Mesendoderm (in vitro differentiated cells): ENCODE data around the gene NDUFAF2.
A peak's percentile ranks its signal among the peaks of the same experiment; 100 is the strongest.

Experiments used
- DNase-seq: peaks from one replicate; pipeline ENCODE4 v3.0.0; 2013
- H2AK5ac ChIP-seq: 2 replicates; pipeline ENCODE4 v1.6.1; 2013; ENCODE audit warnings: low read length, inconsistent platforms
- H2BK120ac ChIP-seq: 2 replicates; pipeline ENCODE4 v1.6.1; 2013; ENCODE audit warnings: low read depth, mild to moderate bottlenecking, low read length, moderate library complexity, mixed read lengths
- H2BK15ac ChIP-seq: replicated peaks from 2 replicates; pipeline ENCODE4 v1.6.1; 2013; ENCODE audit warnings: low read depth, mild to moderate bottlenecking, moderate library complexity
- H2BK5ac ChIP-seq: 2 replicates; pipeline ENCODE4 v1.6.1; 2013; ENCODE audit warnings: low read length, inconsistent platforms
- H3K18ac ChIP-seq: 2 replicates; pipeline ENCODE4 v1.6.1; 2013; ENCODE audit warnings: mild to moderate bottlenecking, low read length, mixed read lengths
- H3K23ac ChIP-seq: one replicate; pipeline ENCODE4 v1.6.1; 2013; ENCODE audit warnings: low read length
- H3K27ac ChIP-seq: 2 replicates; pipeline ENCODE4 v1.5.1; 2013; ENCODE audit warnings: low read depth, mild to moderate bottlenecking, inconsistent platforms, low read length, moderate library complexity
- H3K27me3 ChIP-seq: 2 replicates; pipeline ENCODE4 v1.6.1; 2013; ENCODE audit warnings: low read length, control low read depth, mild to moderate bottlenecking, inconsistent platforms; ENCODE audit not compliant: insufficient read depth, poor library complexity
- H3K36me3 ChIP-seq: 2 replicates; pipeline ENCODE4 v1.6.1; 2013; ENCODE audit warnings: low read length, inconsistent platforms; ENCODE audit not compliant: control insufficient read depth, insufficient read depth
- H3K4ac ChIP-seq: one replicate; pipeline ENCODE4 v1.6.1; 2013; ENCODE audit warnings: low read depth, mild to moderate bottlenecking, low read length, moderate library complexity
- H3K4me1 ChIP-seq: 2 replicates; pipeline ENCODE4 v1.6.1; 2013; ENCODE audit warnings: low read depth, low read length, inconsistent platforms; ENCODE audit not compliant: control insufficient read depth
- H3K4me2 ChIP-seq: 2 replicates; pipeline ENCODE4 v1.6.1; 2013; ENCODE audit warnings: low read length
- H3K4me3 ChIP-seq: 2 replicates; pipeline ENCODE4 v1.5.1; 2013; ENCODE audit warnings: mild to moderate bottlenecking, low read length
- H3K56ac ChIP-seq: one replicate; pipeline ENCODE4 v1.6.1; 2013; ENCODE audit warnings: low read length
- H3K79me1 ChIP-seq: 2 replicates; pipeline ENCODE4 v1.6.1; 2013; ENCODE audit warnings: low read length, inconsistent platforms
- H3K79me2 ChIP-seq: 2 replicates; pipeline ENCODE4 v1.6.1; 2013; ENCODE audit warnings: mild to moderate bottlenecking, low read length; ENCODE audit not compliant: control insufficient read depth, insufficient read depth
- H3K9ac ChIP-seq: 2 replicates; pipeline ENCODE4 v1.6.1; 2013; ENCODE audit warnings: low read length, inconsistent platforms
- H4K5ac ChIP-seq: one replicate; pipeline ENCODE4 v1.6.1; 2013; ENCODE audit warnings: low read length
- H4K8ac ChIP-seq: one replicate; pipeline ENCODE4 v1.6.1; 2013; ENCODE audit warnings: low read depth, mild to moderate bottlenecking, control low read depth, low read length, moderate library complexity
- WGBS: extraction: QIAGEN DNeasy Blood & Tissue Kit; methylation state at CpG from one replicate; pipeline ENCODE4 v1.1.7; 2013; ENCODE audit warnings: low lambda C conversion rate, missing lambda C conversion rate; ENCODE audit not compliant: insufficient coverage; ENCODE audit errors: extremely low coverage; 5-methylcytosine and 5-hydroxymethylcytosine counted together

The NDUFAF2 gene

GRCh38 chr5:60958088-60958487, 13.1 kb downstream of the NDUFAF2 start:
- Histone ChIP-seq H3K23ac (no peak overlapping the region), H3K9ac (no peak overlapping the region), H2AK5ac (no peak overlapping the region), H3K4ac (no peak overlapping the region), H3K79me1 (no peaks in the 10 kb centered on the region), H2BK15ac (no peak overlapping the region), H3K79me2 (no peaks in the 10 kb centered on the region), H3K18ac (no peak overlapping the region), H3K4me1 (no peaks in the 10 kb centered on the region), H3K27me3 (no peaks in the 10 kb centered on the region), H2BK120ac (no peak overlapping the region), H2BK5ac (no peak overlapping the region), H4K5ac (no peak overlapping the region), H3K4me3 (no peak overlapping the region), H3K56ac (no peak overlapping the region), H3K36me3 (no peaks in the 10 kb centered on the region), H4K8ac (no peak overlapping the region), H3K27ac (no peak overlapping the region), H3K4me2 (no peak overlapping the region)
- no peak for DNase-seq

- Histone ChIP-seq H3K56ac (no peak overlapping the region), H3K18ac (no peak overlapping the region), H2BK120ac (no peak overlapping the region), H3K36me3 (no peaks in the 10 kb centered on the region), H3K23ac (no peak overlapping the region), H3K4me2 (no peak overlapping the region), H3K79me1 (no peaks in the 10 kb centered on the region), H3K4ac (no peak overlapping the region), H3K4me1 (no peaks in the 10 kb centered on the region), H3K79me2 (no peaks in the 10 kb centered on the region), H2AK5ac (no peak overlapping the region), H4K5ac (no peak overlapping the region), H3K27me3 (no peaks in the 10 kb centered on the region), H4K8ac (no peak overlapping the region), H2BK5ac (no peak overlapping the region), H3K9ac (no peak overlapping the region), H2BK15ac (no peak overlapping the region), H3K4me3 (no peak overlapping the region), H3K27ac (no peak overlapping the region)
- WGBS: no CpG with 5 or more reads among the region's 2 CpGs
- no peak for DNase-seq
These were observed 13.7 kb downstream of the NDUFAF2 start for GRCh38 chr5:60958712-60959111.

GRCh38 chr5:60959156-60959555, 14.2 kb downstream of the NDUFAF2 start:
- no peak for DNase-seq
- no peak overlapping the region for H3K4me2 ChIP-seq
- no peak overlapping the region for H4K8ac ChIP-seq
- H3K9ac ChIP-seq: no peak overlapping the region
- H3K56ac ChIP-seq: no peak overlapping the region
- H3K18ac ChIP-seq: no peak overlapping the region
- H4K5ac ChIP-seq: no peak overlapping the region
- H3K27me3 ChIP-seq: no peaks in the 10 kb centered on the region
- H2BK15ac ChIP-seq: no peak overlapping the region
- H3K4me1 ChIP-seq: no peaks in the 10 kb centered on the region
- no peak overlapping the region for H2BK120ac ChIP-seq
- no peak overlapping the region for H3K4ac ChIP-seq
- no peaks in the 10 kb centered on the region for H3K36me3 ChIP-seq
- no peaks in the 10 kb centered on the region for H3K79me2 ChIP-seq
- H3K79me1 ChIP-seq: no peaks in the 10 kb centered on the region
- H2AK5ac ChIP-seq: no peak overlapping the region
- no peak overlapping the region for H2BK5ac ChIP-seq
- no peak overlapping the region for H3K27ac ChIP-seq
- no peak overlapping the region for H3K23ac ChIP-seq
- no peak overlapping the region for H3K4me3 ChIP-seq

GRCh38 chr5:60960591-60960990, 15.6 kb downstream of the NDUFAF2 start:
- H3K4ac ChIP-seq: no peak overlapping the region

GRCh38 chr5:60961685-60962084, 16.7 kb downstream of the NDUFAF2 start:
- Histone ChIP-seq H3K23ac (no peak overlapping the region), H3K56ac (no peak overlapping the region), H3K79me1 (peaks cover 2% of the 10 kb centered on the region), H3K18ac (no peak overlapping the region), H3K27ac (no peak overlapping the region), H4K5ac (no peak overlapping the region), H2BK120ac (no peak overlapping the region), H3K4me2 (no peak overlapping the region), H3K4ac (no peak overlapping the region), H3K4me3 (no peak overlapping the region), H3K9ac (no peak overlapping the region), H2BK5ac (no peak overlapping the region), H2BK15ac (no peak overlapping the region), H3K79me2 (no peaks in the 10 kb centered on the region), H3K27me3 (no peaks in the 10 kb centered on the region), H3K36me3 (no peaks in the 10 kb centered on the region), H3K4me1 (no peaks in the 10 kb centered on the region), H4K8ac (no peak overlapping the region), H2AK5ac (no peak overlapping the region)
- WGBS: no CpG with 5 or more reads among the region's 2 CpGs
- peak; percentile 28 for DNase-seq

More at GRCh38 chr5:60960591-60960990, 15.6 kb downstream of the NDUFAF2 start:
- no peaks in the 10 kb centered on the region for H3K27me3 ChIP-seq
- no peak overlapping the region for H3K4me3 ChIP-seq
- no peaks in the 10 kb centered on the region for H3K36me3 ChIP-seq
- peak; percentile 37 for DNase-seq
- no peak overlapping the region for H2AK5ac ChIP-seq
- H2BK15ac ChIP-seq: no peak overlapping the region
- H3K79me1 ChIP-seq: peaks cover 2% of the 10 kb centered on the region
- H3K4me1 ChIP-seq: no peaks in the 10 kb centered on the region
- no peak overlapping the region for H4K8ac ChIP-seq
- H3K79me2 ChIP-seq: no peaks in the 10 kb centered on the region
- H2BK5ac ChIP-seq: no peak overlapping the region
- no peak overlapping the region for H3K9ac ChIP-seq
- H3K23ac ChIP-seq: no peak overlapping the region
- no peak overlapping the region for H3K18ac ChIP-seq
- H2BK120ac ChIP-seq: no peak overlapping the region
- H3K27ac ChIP-seq: no peak overlapping the region
- WGBS: no CpG with 5 or more reads among the region's 2 CpGs
- H4K5ac ChIP-seq: no peak overlapping the region
- no peak overlapping the region for H3K4me2 ChIP-seq
- H3K56ac ChIP-seq: no peak overlapping the region

- H3K36me3 ChIP-seq: no peaks in the 10 kb centered on the region
- H3K4me2 ChIP-seq: no peak overlapping the region
- H4K8ac ChIP-seq: no peak overlapping the region
- H3K9ac ChIP-seq: no peak overlapping the region
- H3K56ac ChIP-seq: no peak overlapping the region
- H3K79me1 ChIP-seq: peaks cover 1% of the 10 kb centered on the region
- DNase-seq: no peak
- no peaks in the 10 kb centered on the region for H3K27me3 ChIP-seq
- no peaks in the 10 kb centered on the region for H3K79me2 ChIP-seq
- no peak overlapping the region for H3K23ac ChIP-seq
- H2AK5ac ChIP-seq: no peak overlapping the region
- H2BK15ac ChIP-seq: no peak overlapping the region
- no peak overlapping the region for H4K5ac ChIP-seq
- no peak overlapping the region for H3K27ac ChIP-seq
- H3K4me1 ChIP-seq: no peaks in the 10 kb centered on the region
- H3K4ac ChIP-seq: no peak overlapping the region
- no peak overlapping the region for H2BK5ac ChIP-seq
- H2BK120ac ChIP-seq: no peak overlapping the region
- no peak overlapping the region for H3K4me3 ChIP-seq
- no CpG with 5 or more reads among the region's 3 CpGs for WGBS
- H3K18ac ChIP-seq: no peak overlapping the region
These were observed 27.2 kb downstream of the NDUFAF2 start for GRCh38 chr5:60972231-60972630.
